SK-N-SH treated with all-trans-retinoic acid at 6 μM for 48 hours (cell line): Measurements from ENCODE around the gene CCDC8.

Source experiments
- ATAC-seq: fragments of 200-7000 bp; cut with Tn5 transposase; 3 replicates; pipeline ENCODE4 v1.9.1; 2020; ENCODE audit warnings: mild to moderate bottlenecking, moderate library complexity
- ARNTL ChIP-seq: fragments of 450-650 bp; formaldehyde crosslinking; IDR thresholded peaks from 2 replicates; pipeline ENCODE4 v1.5.0; 2020; ENCODE audit warnings: low read depth, mild to moderate bottlenecking, moderate library complexity, borderline replicate concordance
- BACH2 ChIP-seq: fragments of 250-450 bp; sonication (Bioruptor Pico); IDR thresholded peaks from 2 replicates; pipeline ENCODE4 v1.9.0; 2021; ENCODE audit warnings: mild to moderate bottlenecking, borderline replicate concordance
- CSDC2 ChIP-seq: fragments of 250-450 bp; sonication (Bioruptor Pico); IDR thresholded peaks from 2 replicates; pipeline ENCODE4 v1.5.0; 2020; ENCODE audit warnings: mild to moderate bottlenecking, moderate library complexity
- CSRNP3 ChIP-seq: fragments of 250-450 bp; sonication (Bioruptor Pico); IDR thresholded peaks from 2 replicates; pipeline ENCODE4 v1.5.1; 2021; ENCODE audit warnings: mild to moderate bottlenecking, moderate library complexity
- GLIS3 ChIP-seq: fragments of 250-450 bp; sonication (Bioruptor Pico); IDR thresholded peaks from 2 replicates; pipeline ENCODE4 v1.5.0; 2020; ENCODE audit warnings: mild to moderate bottlenecking, moderate library complexity
- ISL1 ChIP-seq: fragments of 250-450 bp; sonication (Bioruptor Pico); IDR thresholded peaks from 2 replicates; pipeline ENCODE4 v2.1.2; 2022; ENCODE audit warnings: mild to moderate bottlenecking, moderate library complexity
- OSR1 ChIP-seq: fragments of 250-450 bp; sonication (Bioruptor Pico); IDR thresholded peaks from 2 replicates; pipeline ENCODE4 v1.8.0; 2022; ENCODE audit warnings: moderate library complexity, mild to moderate bottlenecking, inconsistent platforms
- PATZ1 ChIP-seq: fragments of 250-450 bp; sonication (Bioruptor Pico); IDR thresholded peaks from 2 replicates; pipeline ENCODE4 v1.8.0; 2020; ENCODE audit warnings: mild to moderate bottlenecking, moderate library complexity, borderline replicate concordance
- POU6F1 ChIP-seq: fragments of 250-450 bp; sonication (Bioruptor Pico); IDR thresholded peaks from 2 replicates; pipeline ENCODE4 v1.8.0; 2021; ENCODE audit warnings: low read depth, mild to moderate bottlenecking, moderate library complexity, borderline replicate concordance
- PPARA ChIP-seq: fragments of 250-450 bp; sonication (Bioruptor Pico); IDR thresholded peaks from 2 replicates; pipeline ENCODE4 v1.5.0; 2020; ENCODE audit warnings: mild to moderate bottlenecking, borderline replicate concordance
- RARB ChIP-seq: fragments of 250-450 bp; sonication (Bioruptor Pico); IDR thresholded peaks from 2 replicates; pipeline ENCODE4 v1.8.0; 2021; ENCODE audit warnings: mild to moderate bottlenecking, moderate library complexity
- SNAI2 ChIP-seq: fragments of 250-450 bp; sonication (Bioruptor Pico); IDR thresholded peaks from 2 replicates; pipeline ENCODE4 v1.5.0; 2020; ENCODE audit warnings: mild to moderate bottlenecking, moderate library complexity
- TCF4 ChIP-seq: fragments of 250-450 bp; sonication (Bioruptor Pico); IDR thresholded peaks from 2 replicates; pipeline ENCODE4 v1.8.0; 2021; ENCODE audit warnings: mild to moderate bottlenecking, moderate library complexity, borderline replicate concordance
- TOX ChIP-seq: fragments of 250-450 bp; sonication (Bioruptor Pico); IDR thresholded peaks from 2 replicates; pipeline ENCODE4 v1.8.0; 2021; ENCODE audit warnings: mild to moderate bottlenecking, moderate library complexity, borderline replicate concordance
- TSHZ2 ChIP-seq: fragments of 250-450 bp; sonication (Bioruptor Pico); IDR thresholded peaks from 2 replicates; pipeline ENCODE4 v1.5.0; 2020; ENCODE audit warnings: mild to moderate bottlenecking, moderate library complexity
- ZC3H10 ChIP-seq: fragments of 250-450 bp; sonication (Bioruptor Pico); IDR thresholded peaks from 2 replicates; pipeline ENCODE4 v1.5.1; 2021; ENCODE audit warnings: mild to moderate bottlenecking, moderate library complexity
- ZFP3 ChIP-seq: fragments of 250-450 bp; sonication (Bioruptor Pico); IDR thresholded peaks from 2 replicates; pipeline ENCODE4 v1.5.0; 2020; ENCODE audit warnings: mild to moderate bottlenecking, moderate library complexity
- ZFP30 ChIP-seq: fragments of 450-650 bp; formaldehyde crosslinking; IDR thresholded peaks from 2 replicates; pipeline ENCODE4 v1.5.0; 2022; ENCODE audit warnings: mild to moderate bottlenecking, moderate library complexity
- ZNF565 ChIP-seq: fragments of 450-650 bp; formaldehyde crosslinking; conservative IDR thresholded peaks from 2 replicates; pipeline ENCODE4 v1.5.0; 2020; ENCODE audit warnings: low read depth, mild to moderate bottlenecking, moderate library complexity
- ZNF70 ChIP-seq: fragments of 450-650 bp; formaldehyde crosslinking; IDR thresholded peaks from 2 replicates; pipeline ENCODE4 v1.5.0; 2020; ENCODE audit warnings: mild to moderate bottlenecking, moderate library complexity
- ZNF8 ChIP-seq: fragments of 450-650 bp; formaldehyde crosslinking; IDR thresholded peaks from 2 replicates; pipeline ENCODE4 v1.5.0; 2020; ENCODE audit warnings: mild to moderate bottlenecking, moderate library complexity

CCDC8 gene

GRCh38 chr19:46388311-46389095 is 24.9 kb downstream of the CCDC8 start:
- ATAC-seq = no peak
- TF ChIP-seq GLIS3 (CRISPR knock-in tag) (no peak), ISL1 (CRISPR knock-in tag) (no peak), TCF4 (CRISPR knock-in tag) (no peak), PPARA (no peak), POU6F1 (no peak), CSRNP3 (CRISPR knock-in tag) (no peak), SNAI2 (CRISPR knock-in tag) (no peak), TSHZ2 (CRISPR knock-in tag) (no peak), ZNF565 (CRISPR knock-in tag) (no peak), ZNF8 (no peak), ZC3H10 (CRISPR knock-in tag) (no peak), RARB (CRISPR knock-in tag) (no peak), OSR1 (CRISPR knock-in tag) (no peak), BACH2 (CRISPR knock-in tag) (no peak), CSDC2 (CRISPR knock-in tag) (no peak), ZFP3 (CRISPR knock-in tag) (no peak), ARNTL (CRISPR knock-in tag) (no peak)
- TF ChIP-seq, all 23 proteins: peak for 0

- no peak for TF ChIP-seq ZFP30
- no peak for TF ChIP-seq CSDC2 (CRISPR knock-in tag)
- no peak for TF ChIP-seq RARB (CRISPR knock-in tag)
- TF ChIP-seq BACH2 (CRISPR knock-in tag) = no peak
- no peak for TF ChIP-seq TCF4 (CRISPR knock-in tag)
- no peak for ATAC-seq
These were observed 25.6 kb downstream of the CCDC8 start for GRCh38 chr19:46387713-46388130.

- no peak for ATAC-seq
These were observed 26.2 kb downstream of the CCDC8 start for GRCh38 chr19:46386996-46387712.

More at GRCh38 chr19:46386996-46387712, 26.2 kb downstream of the CCDC8 start:
- TF ChIP-seq ISL1 (CRISPR knock-in tag) (no peak), GLIS3 (CRISPR knock-in tag) (no peak), TOX (CRISPR knock-in tag) (no peak), BACH2 (CRISPR knock-in tag) (no peak), SNAI2 (CRISPR knock-in tag) (no peak), POU6F1 (no peak), ZNF565 (CRISPR knock-in tag) (no peak), TSHZ2 (CRISPR knock-in tag) (no peak), PATZ1 (no peak), ZNF70 (CRISPR knock-in tag) (no peak), PPARA (no peak), RARB (CRISPR knock-in tag) (no peak), ZFP30 (no peak), CSDC2 (CRISPR knock-in tag) (no peak)
